GM12801 (cell line): Measurements from ENCODE around the gene F12.

ENCODE experiments used
- CTCF ChIP-seq: IDR thresholded peaks from one replicate; pipeline ENCODE4 v1.5.1; 2011; ENCODE audit warnings: control low read depth; ENCODE audit not compliant: insufficient read length; ENCODE audit errors: extremely low read depth

The F12 gene

GRCh38 chr5:177388521-177389052 is 20.8 kb downstream of the F12 start:
- no peak for TF ChIP-seq CTCF

DNA sequence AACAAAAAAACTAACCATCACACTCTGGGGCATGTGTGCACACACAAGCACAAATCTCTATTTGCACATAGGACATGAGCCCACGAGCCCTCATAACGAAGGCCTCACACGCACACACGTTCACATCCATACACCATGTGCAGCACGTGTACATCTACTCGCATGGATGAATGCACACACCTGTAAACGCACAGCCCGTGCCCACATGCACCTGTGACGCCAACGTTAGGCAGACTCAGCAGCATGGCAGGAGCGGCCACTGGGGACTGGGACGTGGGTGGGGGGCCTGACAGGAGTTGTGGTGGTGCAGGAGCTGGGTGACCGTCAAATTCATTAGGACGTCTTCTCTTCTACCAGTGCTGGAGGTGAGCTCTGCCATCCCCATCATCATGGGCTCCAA is 22.0 kb downstream of the F12 start:
- no peak for TF ChIP-seq CTCF

- no peak for TF ChIP-seq CTCF
These were observed 22.8 kb downstream of the F12 start for GRCh38 chr5:177386542-177386941.

DNA sequence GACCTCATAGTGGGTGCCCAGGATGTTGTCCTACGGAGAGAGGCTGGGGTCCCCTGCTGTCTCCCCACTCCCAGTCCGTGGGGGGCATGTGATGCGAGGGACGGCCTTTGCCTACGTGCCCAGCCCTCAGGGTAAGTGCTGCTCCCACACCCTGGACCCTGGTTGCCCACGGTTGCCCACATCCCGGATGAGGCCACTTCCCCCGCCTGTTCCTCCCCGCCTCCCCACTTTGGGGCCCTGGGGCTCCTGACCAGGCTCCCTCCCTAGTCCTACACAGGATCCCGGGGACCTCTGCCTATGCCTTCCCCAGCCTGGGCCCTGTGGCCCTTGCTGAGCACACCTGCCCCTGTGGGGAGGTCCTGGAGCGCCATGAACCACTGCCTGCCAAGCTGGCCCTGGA is 23.6 kb downstream of the F12 start:
- no peak for TF ChIP-seq CTCF

DNA sequence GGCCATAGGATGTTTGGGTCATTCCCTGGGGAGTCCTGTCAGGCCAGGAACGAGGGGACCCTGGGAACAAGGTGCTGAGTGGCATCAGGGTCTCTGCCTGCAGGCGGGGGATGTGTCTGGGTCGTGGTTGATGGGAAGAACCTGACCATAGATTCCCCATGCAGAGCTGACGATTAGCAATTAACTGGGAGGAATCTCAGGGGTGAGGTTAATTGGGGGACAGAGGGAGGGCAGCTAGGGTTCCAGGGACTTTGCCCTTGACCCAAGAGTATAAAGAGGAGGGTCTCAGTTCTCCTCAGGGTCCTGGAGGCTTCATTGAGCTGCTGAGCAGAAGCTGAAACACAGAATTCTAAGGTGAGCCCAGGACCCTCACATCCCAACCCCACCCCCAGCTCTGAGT is 25.2 kb downstream of the F12 start, which contains the start of gene SLC34A1:
SLC34A1 (plus strand) TSS at position 301 of the 400 bp plus-strand sequence. CDS start 1,308 bp downstream, outside the sequence.
- TF ChIP-seq CTCF: no peak

DNA sequence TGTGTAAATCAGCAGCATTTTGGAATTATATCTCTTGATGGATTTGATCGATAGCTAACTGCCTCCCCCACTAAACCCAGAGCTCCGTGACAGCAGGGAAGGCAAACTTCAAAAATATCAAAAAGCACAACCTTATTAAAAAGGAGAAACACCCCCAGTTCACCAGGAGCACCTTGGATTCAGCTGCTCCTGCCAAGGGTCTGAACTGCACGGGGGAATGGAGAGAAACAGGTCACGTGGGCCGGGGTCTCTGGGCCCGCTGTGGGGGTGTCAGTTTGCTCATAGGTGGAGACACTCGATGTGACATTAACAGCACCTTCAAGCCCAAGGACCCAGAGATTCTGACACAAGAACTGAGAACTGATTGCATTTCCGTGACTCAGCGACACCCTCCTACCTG is 26.2 kb downstream of the F12 start:
- TF ChIP-seq CTCF: no peak

DNA sequence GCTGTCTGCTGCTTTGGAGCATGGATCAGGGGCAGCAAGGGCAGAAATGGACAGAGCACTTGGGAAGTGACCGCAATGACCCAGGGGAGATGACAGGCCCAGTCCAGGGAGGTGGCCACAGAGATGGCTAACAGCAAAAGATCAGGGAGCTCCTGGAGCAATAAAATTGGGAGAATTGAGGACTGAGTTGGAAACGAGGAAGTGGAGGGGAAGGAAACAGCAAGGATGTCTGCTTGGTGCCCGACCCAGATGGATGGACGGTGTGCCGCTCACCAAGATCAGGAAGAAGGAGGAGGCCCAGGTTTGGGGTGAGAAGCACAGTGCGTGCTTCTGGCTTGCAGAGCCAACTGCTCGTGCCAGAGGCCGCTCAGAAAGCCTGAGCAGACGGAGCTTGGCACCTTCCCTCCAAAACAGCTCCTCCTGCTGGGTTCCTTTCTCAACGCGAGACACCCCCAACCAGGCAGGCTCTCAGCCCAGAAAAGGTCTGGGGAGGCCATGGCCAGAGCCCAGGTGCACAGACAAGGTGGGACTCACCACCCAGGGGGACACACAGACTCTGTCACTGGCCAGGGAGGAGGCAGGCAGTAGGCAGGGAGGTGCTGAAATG is 26.8 kb downstream of the F12 start:
- no peak for TF ChIP-seq CTCF
